ENCODE results near the gene PPFIA2.

Gene PPFIA2

GRCh38 chr12:81692008-81692407 is 67.1 kb downstream of the PPFIA2 start:
- H3K36me3 ChIP-seq (ENCODE audit: insufficient read depth, low read length): no peaks in the 10 kb centered on the region
- no peaks in the 10 kb centered on the region for H3K79me2 ChIP-seq (ENCODE audit: insufficient read depth, low read length)
- no peaks in the 10 kb centered on the region for H3F3A ChIP-seq (ENCODE audit: insufficient read depth, low read length)
- H3K4me2 ChIP-seq (ENCODE audit: low read length): no peak overlapping the region
- H3K9me3 ChIP-seq (ENCODE audit: low read length): no peaks in the 10 kb centered on the region
- no peak overlapping the region for H3K27ac ChIP-seq (ENCODE audit: low read depth, low read length, poor library complexity, severe bottlenecking)
- no peaks in the 10 kb centered on the region for H3K27me3 ChIP-seq (ENCODE audit: insufficient read depth, low read length)
- TF ChIP-seq EZH2 (IDR thresholded peaks at IDR 0.05; ENCODE audit: borderline replicate concordance, low read length): no peak
- H4K20me1 ChIP-seq (ENCODE audit: insufficient read depth, low read length): no peaks in the 10 kb centered on the region
- H3K9ac ChIP-seq (ENCODE audit: low read length): no peak overlapping the region
- no peak overlapping the region for H2AFZ ChIP-seq (ENCODE audit: low read length)
- H3K4me1 ChIP-seq (ENCODE audit: insufficient read depth, low read length, severe bottlenecking): no peaks in the 10 kb centered on the region
- no peaks in the 10 kb centered on the region for H3K9me2 ChIP-seq (ENCODE audit: low read depth, low read length)
- no peak overlapping the region for H3K4me3 ChIP-seq (ENCODE audit: low read depth, low read length, poor library complexity, severe bottlenecking)

- no peaks in the 10 kb centered on the region for H3K36me3 ChIP-seq (ENCODE audit: insufficient read depth, low read length)
- no peak overlapping the region for H3K9ac ChIP-seq (ENCODE audit: low read length)
- no peak overlapping the region for H3K4me2 ChIP-seq (ENCODE audit: low read length)
- no peaks in the 10 kb centered on the region for H3K4me1 ChIP-seq (ENCODE audit: insufficient read depth, low read length, severe bottlenecking)
- H3K79me2 ChIP-seq (ENCODE audit: insufficient read depth, low read length): no peaks in the 10 kb centered on the region
- H3K27me3 ChIP-seq (ENCODE audit: insufficient read depth, low read length): no peaks in the 10 kb centered on the region
- H3K27ac ChIP-seq (ENCODE audit: low read depth, low read length, poor library complexity, severe bottlenecking): no peak overlapping the region
- H3K4me3 ChIP-seq (ENCODE audit: low read depth, low read length, poor library complexity, severe bottlenecking): no peak overlapping the region
- TF ChIP-seq CTCF (IDR thresholded peaks at IDR 0.05; ENCODE audit: low read length): no peak
- no peak for TF ChIP-seq EZH2 (IDR thresholded peaks at IDR 0.05; ENCODE audit: borderline replicate concordance, low read length)
- no peak overlapping the region for H2AFZ ChIP-seq (ENCODE audit: low read length)
- no peaks in the 10 kb centered on the region for H3K9me2 ChIP-seq (ENCODE audit: low read depth, low read length)
- no peaks in the 10 kb centered on the region for H4K20me1 ChIP-seq (ENCODE audit: insufficient read depth, low read length)
- H3K9me3 ChIP-seq (ENCODE audit: low read length): no peaks in the 10 kb centered on the region
- H3F3A ChIP-seq (ENCODE audit: insufficient read depth, low read length): no peaks in the 10 kb centered on the region
Observed at GRCh38 chr12:81683881-81684280, 75.3 kb downstream of the PPFIA2 start.

- Histone ChIP-seq H3F3A (ENCODE audit: insufficient read depth, low read length) (no peaks in the 10 kb centered on the region), H3K9ac (ENCODE audit: low read length) (no peak overlapping the region), H3K27me3 (ENCODE audit: insufficient read depth, low read length) (no peaks in the 10 kb centered on the region), H3K79me2 (ENCODE audit: insufficient read depth, low read length) (no peaks in the 10 kb centered on the region), H3K27ac (ENCODE audit: low read depth, low read length, poor library complexity, severe bottlenecking) (no peak overlapping the region), H3K9me2 (ENCODE audit: low read depth, low read length) (no peaks in the 10 kb centered on the region), H4K20me1 (ENCODE audit: insufficient read depth, low read length) (no peaks in the 10 kb centered on the region), H3K9me3 (ENCODE audit: low read length) (no peaks in the 10 kb centered on the region), H3K4me1 (ENCODE audit: insufficient read depth, low read length, severe bottlenecking) (no peaks in the 10 kb centered on the region), H3K4me3 (ENCODE audit: low read depth, low read length, poor library complexity, severe bottlenecking) (no peak overlapping the region), H3K36me3 (ENCODE audit: insufficient read depth, low read length) (no peaks in the 10 kb centered on the region), H3K4me2 (ENCODE audit: low read length) (no peak overlapping the region), H2AFZ (ENCODE audit: low read length) (no peak overlapping the region)
- no peak for TF ChIP-seq EZH2 (IDR thresholded peaks at IDR 0.05; ENCODE audit: borderline replicate concordance, low read length)
- TF ChIP-seq CTCF (IDR thresholded peaks at IDR 0.05; ENCODE audit: low read length): no peak
Observed at GRCh38 chr12:81679614-81680013, 79.5 kb downstream of the PPFIA2 start.

GRCh38 chr12:81670759-81671158 is 88.4 kb downstream of the PPFIA2 start:
- H3K9ac ChIP-seq (ENCODE audit: low read length): no peak overlapping the region
- H3K36me3 ChIP-seq (ENCODE audit: insufficient read depth, low read length): no peaks in the 10 kb centered on the region
- no peak overlapping the region for H3K4me3 ChIP-seq (ENCODE audit: low read depth, low read length, poor library complexity, severe bottlenecking)
- H3F3A ChIP-seq (ENCODE audit: insufficient read depth, low read length): no peaks in the 10 kb centered on the region
- H4K20me1 ChIP-seq (ENCODE audit: insufficient read depth, low read length): no peaks in the 10 kb centered on the region
- no peak overlapping the region for H3K4me2 ChIP-seq (ENCODE audit: low read length)
- TF ChIP-seq EZH2 (IDR thresholded peaks at IDR 0.05; ENCODE audit: borderline replicate concordance, low read length) (no peak), CTCF (IDR thresholded peaks at IDR 0.05; ENCODE audit: low read length) (no peak)
- no peaks in the 10 kb centered on the region for H3K9me2 ChIP-seq (ENCODE audit: low read depth, low read length)
- no peaks in the 10 kb centered on the region for H3K9me3 ChIP-seq (ENCODE audit: low read length)
- no peak overlapping the region for H3K27ac ChIP-seq (ENCODE audit: low read depth, low read length, poor library complexity, severe bottlenecking)
- H2AFZ ChIP-seq (ENCODE audit: low read length): no peak overlapping the region
- H3K79me2 ChIP-seq (ENCODE audit: insufficient read depth, low read length): no peaks in the 10 kb centered on the region
- no peaks in the 10 kb centered on the region for H3K27me3 ChIP-seq (ENCODE audit: insufficient read depth, low read length)
- no peaks in the 10 kb centered on the region for H3K4me1 ChIP-seq (ENCODE audit: insufficient read depth, low read length, severe bottlenecking)
